IPS-18c (cell line): ENCODE measurements around the gene COA7.

Source experiments
- H3K4me3 ChIP-seq: 2 replicates; pipeline ENCODE4 v1.7.0; 2013; ENCODE audit warnings: low read depth, mild to moderate bottlenecking, low read length, moderate library complexity; ENCODE audit not compliant: insufficient read depth
- H3K9me3 ChIP-seq: one replicate; pipeline ENCODE4 v1.6.1; 2013; ENCODE audit warnings: mild to moderate bottlenecking, low read length, moderate library complexity; ENCODE audit not compliant: control insufficient read depth, insufficient read depth

Gene COA7

DNA sequence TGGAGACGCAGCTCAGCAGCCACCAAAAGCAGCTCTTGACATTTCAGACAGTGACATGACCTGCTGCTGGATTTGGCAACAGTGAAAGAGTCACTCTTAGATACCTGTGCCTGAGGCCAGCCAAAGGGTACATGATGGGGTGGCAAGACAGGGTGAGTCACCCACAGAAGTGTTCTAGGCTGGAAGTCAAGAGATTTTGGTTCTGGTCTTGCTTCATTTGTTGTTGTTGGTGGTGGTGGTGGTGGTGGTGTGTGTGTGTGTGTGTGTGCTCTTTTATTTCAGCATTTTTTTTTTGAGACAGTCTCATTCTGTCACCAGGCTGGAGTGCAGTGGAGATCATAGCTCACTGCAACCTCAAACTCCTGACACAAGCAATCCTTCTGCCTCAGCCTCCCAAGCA is 39.4 kb downstream of the COA7 start:
- H3K9me3 ChIP-seq = no peaks in the 10 kb centered on the region

DNA sequence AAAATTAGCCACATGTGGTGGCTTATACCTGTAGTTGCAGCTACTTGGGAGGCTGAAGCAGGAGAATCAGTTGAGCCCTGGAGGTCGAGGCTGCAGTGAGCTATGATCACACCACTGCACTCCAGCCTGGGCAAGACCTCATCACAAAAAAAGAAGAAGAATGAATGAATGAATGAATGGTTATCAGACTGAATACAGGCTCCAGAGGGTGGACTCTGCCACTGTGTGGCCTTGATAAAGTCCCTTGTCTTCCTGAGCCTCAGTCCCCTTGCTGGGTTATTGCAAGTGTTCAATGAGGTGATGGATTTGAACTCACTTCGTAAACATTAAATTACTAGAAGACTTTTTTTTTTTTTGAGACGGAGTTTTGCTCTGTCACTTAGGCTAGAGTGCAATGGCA is 40.4 kb downstream of the COA7 start:
- Histone ChIP-seq H3K4me3 (no peak overlapping the region), H3K9me3 (no peaks in the 10 kb centered on the region)

More for the DNA sequence above, 39.4 kb downstream of the COA7 start:
- H3K4me3 ChIP-seq = no peak overlapping the region

DNA sequence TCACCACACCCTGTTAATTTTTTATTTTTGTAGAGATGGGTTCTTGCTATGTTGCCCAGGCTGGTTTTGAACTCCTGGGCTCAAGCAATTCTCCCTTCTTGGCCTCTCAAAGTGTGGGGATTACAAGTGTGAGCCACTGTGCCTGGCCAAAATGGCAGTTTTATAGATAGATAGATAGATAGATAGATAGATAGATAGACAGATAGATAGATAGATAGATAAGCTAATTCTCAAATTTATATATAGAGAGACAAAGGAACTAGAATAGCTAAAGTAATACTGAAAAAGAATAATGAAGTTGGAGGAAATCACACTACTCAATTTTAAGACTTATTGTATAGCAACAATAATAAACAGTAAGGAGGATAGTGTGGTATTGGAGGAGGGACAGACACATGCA is 44.1 kb downstream of the COA7 start:
- Histone ChIP-seq H3K9me3 (no peaks in the 10 kb centered on the region), H3K4me3 (no peak overlapping the region)

GRCh38 chr1:52653207-52653849 is 44.8 kb downstream of the COA7 start:
- H3K4me3 ChIP-seq = no peak overlapping the region
- H3K9me3 ChIP-seq = no peaks in the 10 kb centered on the region

DNA sequence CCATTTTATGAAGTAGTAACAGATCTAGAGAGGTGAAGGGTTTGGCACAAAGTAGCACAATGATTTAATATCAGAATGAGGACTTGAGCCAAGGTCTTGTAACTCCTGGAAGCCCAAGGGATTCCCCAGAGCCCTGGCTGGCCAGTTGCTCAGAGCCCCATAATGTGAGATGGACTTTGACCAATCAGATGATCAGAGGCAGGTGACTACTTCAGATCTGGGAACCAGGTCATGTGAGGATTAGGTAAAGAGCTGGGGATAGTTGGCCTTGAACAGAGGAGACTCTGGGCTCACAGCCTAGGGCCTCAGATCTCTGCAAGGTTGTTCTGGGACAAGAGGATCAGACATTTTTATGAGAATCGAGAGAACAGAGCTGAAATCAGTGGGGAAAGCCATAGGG is 46.2 kb downstream of the COA7 start:
- H3K9me3 ChIP-seq = no peaks in the 10 kb centered on the region

GRCh38 chr1:52645261-52645660 is 52.9 kb downstream of the COA7 start:
- Histone ChIP-seq H3K9me3 (no peaks in the 10 kb centered on the region), H3K4me3 (no peak overlapping the region)

More for the DNA sequence above, 46.2 kb downstream of the COA7 start:
- no peak overlapping the region for H3K4me3 ChIP-seq

- no peak overlapping the region for H3K4me3 ChIP-seq
- H3K9me3 ChIP-seq = no peaks in the 10 kb centered on the region
These were observed 56.8 kb downstream of the COA7 start for GRCh38 chr1:52641307-52641706.

GRCh38 chr1:52640697-52641096 is 57.5 kb downstream of the COA7 start:
- Histone ChIP-seq H3K9me3 (no peaks in the 10 kb centered on the region), H3K4me3 (no peak overlapping the region)

GRCh38 chr1:52637946-52638345 is 60.2 kb downstream of the COA7 start:
- H3K9me3 ChIP-seq = no peaks in the 10 kb centered on the region
- H3K4me3 ChIP-seq = no peak overlapping the region

DNA sequence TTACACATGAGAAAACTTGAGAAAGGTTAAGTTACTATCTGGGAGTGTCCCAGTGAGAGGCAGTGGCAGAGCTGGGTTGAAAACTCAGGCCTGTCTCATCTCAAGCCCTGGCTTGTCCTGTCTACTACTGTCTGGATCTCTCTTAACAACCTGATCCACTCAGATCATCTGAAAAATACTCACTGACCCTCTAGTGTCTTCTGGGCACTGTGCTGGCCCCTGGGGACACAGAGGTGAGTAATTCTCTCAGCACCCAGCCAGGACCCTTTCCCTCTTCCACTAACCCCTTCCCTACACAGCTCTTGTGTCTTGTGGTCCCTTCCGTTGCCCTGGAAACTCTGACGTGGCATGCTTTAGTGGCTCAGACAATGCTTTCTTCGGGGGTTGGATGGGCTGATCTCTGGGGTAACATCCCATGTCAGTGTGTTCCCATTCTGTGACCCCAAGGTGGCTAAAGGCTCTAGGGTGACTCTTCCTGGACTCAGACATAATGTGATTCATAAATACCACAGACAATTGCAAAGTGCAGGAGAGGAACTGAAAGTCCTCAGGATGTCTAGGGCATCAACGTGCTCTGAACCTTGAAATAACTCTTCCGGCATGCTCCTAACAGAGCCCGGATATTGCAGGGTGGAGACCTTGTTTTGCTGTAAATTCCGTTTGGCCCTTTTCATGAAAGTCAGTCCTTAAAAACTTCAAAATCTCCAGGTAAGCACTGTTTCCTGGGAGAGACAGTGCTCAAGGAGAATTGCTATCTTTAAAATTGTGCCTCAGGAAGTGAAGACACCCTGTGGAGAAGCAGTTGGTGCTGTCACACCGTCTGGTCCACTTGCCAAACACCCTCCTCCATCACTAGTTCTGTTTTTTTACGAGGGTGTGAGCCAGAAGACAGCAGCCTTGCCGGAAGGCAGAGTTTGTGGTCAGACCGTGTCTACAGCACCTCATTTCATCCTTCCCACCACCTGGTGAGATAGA is 61.1 kb downstream of the COA7 start:
- Histone ChIP-seq H3K9me3 (no peaks in the 10 kb centered on the region), H3K4me3 (no peak overlapping the region)

- H3K4me3 ChIP-seq = no peak overlapping the region
- no peaks in the 10 kb centered on the region for H3K9me3 ChIP-seq
These were observed 62.6 kb downstream of the COA7 start for GRCh38 chr1:52635321-52636089.
